Kidney (tissue), 14 donors: ENCODE data around the gene NR3C2. TPM values are rescaled to one million over a fixed set of nuclear protein-coding genes. Genes with fewer than 3 reads are reported as not detected.
"Not testable (repeated sequence)": the region's sequence is repeated elsewhere in the genome, so short reads cannot be mapped to it uniquely, and the experiment has no call there.

Source experiments
- DNase-seq, 5 donors: peaks; one replicate each; pipeline ENCODE4 v3.0.0-alpha.2; 2013 to 2020
- FAIRE-seq: peaks from 2 replicates; lab custom pipeline; 2012; peaks lifted over from hg19 to GRCh38; lab: Jason Lieb, UNC
- H3K27ac ChIP-seq, 2 donors: one replicate each; pipeline ENCODE4 v1.7.0; 2013; ENCODE audit warnings: low read depth in 2 of 2, low read length in 2 of 2, inconsistent platforms in 1 of 2
- H3K27me3 ChIP-seq: one replicate; pipeline ENCODE4 v1.7.1; 2013; ENCODE audit warnings: low read length, inconsistent platforms; ENCODE audit not compliant: control insufficient read depth, insufficient read depth
- H3K36me3 ChIP-seq, 3 donors: one replicate each; pipeline versions ENCODE4 v1.7.0 to v1.7.1; 2013; ENCODE audit warnings: low read length in 3 of 3, control low read depth in 1 of 3, inconsistent platforms in 1 of 3; ENCODE audit not compliant: insufficient read depth in 3 of 3, control insufficient read depth in 2 of 3
- H3K4me1 ChIP-seq, 3 donors: one replicate each; pipeline versions ENCODE4 v1.7.0 to v1.7.1; 2013; ENCODE audit warnings: low read length in 3 of 3, inconsistent platforms in 1 of 3, low read depth in 1 of 3; ENCODE audit not compliant: control insufficient read depth in 2 of 3, insufficient read depth in 2 of 3
- H3K4me3 ChIP-seq, 3 donors: one replicate each; pipeline versions ENCODE4 v1.7.0 to v1.8.1; 2013; ENCODE audit warnings: low read length in 3 of 3, control low read depth in 1 of 3, inconsistent platforms in 1 of 3
- H3K9ac ChIP-seq, 3 donors: one replicate each; pipeline versions ENCODE4 v1.7.0 to v1.7.1; 2013; ENCODE audit warnings: low read length in 3 of 3, control low read depth in 1 of 3, inconsistent platforms in 1 of 3
- H3K9me3 ChIP-seq, 3 donors: one replicate each; pipeline versions ENCODE4 v1.7.0 to v1.7.1; 2013; ENCODE audit warnings: low read length in 3 of 3, control low read depth in 1 of 3, inconsistent platforms in 1 of 3; ENCODE audit not compliant: control insufficient read depth in 2 of 3, insufficient read depth in 1 of 3
- CTCF ChIP-seq: IDR thresholded peaks from 3 replicates; pipeline ENCODE4 v1.5.1; 2012; ENCODE audit warnings: mild to moderate bottlenecking, moderate library complexity, borderline replicate concordance; ENCODE audit not compliant: insufficient read depth; ENCODE audit errors: extremely low read depth
- intact Hi-C: fragments of 100-400 bp; cut with DNase I; formaldehyde crosslinking; loops from one replicate; pipeline ENCODE4 v1.11.1; 2022
- polyA plus RNA-seq: library from polyadenylated mRNA; stranded (reverse); fragments of 350-450 nt; fragmentation: Illumina TruSeq; extraction: RNeasy Lipid Tissue Mini Kit (QIAGEN cat#74804); gene quantifications from one replicate; pipeline ENCODE4 v1.2.3, GENCODE V29; 2014; ENCODE audit warnings: low read depth, low replicate concordance; ENCODE audit not compliant: insufficient read depth
- total RNA-seq: library from RNA; stranded (reverse); fragmentation: NEBNext Ultra II Directional; extraction: Animal tissue kit (Norgen Biotek cat#: 25700); gene quantifications from one replicate; pipeline ENCODE4 v1.2.1, GENCODE V29; 2021
- donor health status: control.
- donor health status: control.
- donor health status: control.
- donor health status: control.
- donor health status: control.
- donor health status: DM: yes; HTN: yes; CAD: no.
- donor health status: Normal renal cell carcinoma (clear cell type).

Gene NR3C2
- total and polyA plus RNA-seq, 2 donors from 2014 or later, result 8.7 to 43.4 TPM

GRCh38 chr4:148330161-148330560 is 112.1 kb downstream of the NR3C2 start:
- no peak for FAIRE-seq
- Histone ChIP-seq H3K9ac (no peak overlapping the region), H3K36me3 (no peaks in the 10 kb centered on the region), H3K9me3 (no peaks in the 10 kb centered on the region), H3K27ac (no peak overlapping the region), H3K4me3 (no peak overlapping the region), H3K27me3 (no peaks in the 10 kb centered on the region), H3K4me1 (peaks cover 0 to 6% (median 0%) of the 10 kb centered on the region in 3 donors)
- no peak for DNase-seq
- TF ChIP-seq CTCF, result no peak
- intact Hi-C loops, result no loop called here

GRCh38 chr4:148329751-148330150 is 112.5 kb downstream of the NR3C2 start:
- Histone ChIP-seq H3K27ac (no peak overlapping the region), H3K27me3 (no peaks in the 10 kb centered on the region), H3K9ac (no peak overlapping the region), H3K4me1 (peaks cover 0 to 6% (median 0%) of the 10 kb centered on the region in 3 donors), H3K9me3 (no peaks in the 10 kb centered on the region), H3K4me3 (no peak overlapping the region), H3K36me3 (no peaks in the 10 kb centered on the region)
- no peak for FAIRE-seq
- TF ChIP-seq CTCF, result no peak
- DNase-seq, result no peak
- intact Hi-C loops, result no loop called here

- intact Hi-C loops, result no loop called here
- TF ChIP-seq CTCF, result no peak
Observed at GRCh38 chr4:148327683-148328082, 114.5 kb downstream of the NR3C2 start.

GRCh38 chr4:148323316-148323715 is 118.9 kb downstream of the NR3C2 start:
- H3K27me3 ChIP-seq, intact Hi-C loops, H3K4me3 ChIP-seq, H3K27ac ChIP-seq, DNase-seq, H3K36me3 ChIP-seq, H3K9me3 ChIP-seq, H3K9ac ChIP-seq, FAIRE-seq, H3K4me1 ChIP-seq: not testable (repeated sequence)

More at GRCh38 chr4:148327683-148328082, 114.5 kb downstream of the NR3C2 start:
- Histone ChIP-seq H3K9me3 (no peaks in the 10 kb centered on the region), H3K27ac (no peak overlapping the region), H3K27me3 (no peaks in the 10 kb centered on the region), H3K4me1 (peaks cover 0 to 6% (median 0%) of the 10 kb centered on the region in 3 donors), H3K36me3 (no peaks in the 10 kb centered on the region), H3K4me3 (no peak overlapping the region), H3K9ac (no peak overlapping the region)
- FAIRE-seq (no peak), DNase-seq (no peak)
